HepG2 (cell line): Measurements from ENCODE around the gene R3HDM1. TPM values are rescaled to one million over a fixed set of nuclear protein-coding genes. Genes with fewer than 3 reads are reported as not detected.

Source experiments
- ARNTL ChIP-seq: sonication (generic); formaldehyde crosslinking; IDR thresholded peaks from 2 replicates; pipeline ENCODE4 v1.4.0; 2020; ENCODE audit warnings: mild to moderate bottlenecking, missing genetic modification reagents
- ATM ChIP-seq: fragments of 450-650 bp; IDR thresholded peaks from 2 replicates; pipeline ENCODE4 v1.7.1; 2017; ENCODE audit warnings: mild to moderate bottlenecking, borderline replicate concordance
- FOXC1 ChIP-seq: sonication (generic); formaldehyde crosslinking; IDR thresholded peaks from 2 replicates; pipeline ENCODE4 v1.8.0; 2022; ENCODE audit warnings: mild to moderate bottlenecking, missing genetic modification reagents, borderline replicate concordance
- TSC22D2 ChIP-seq: sonication (generic); formaldehyde crosslinking; IDR thresholded peaks from 2 replicates; pipeline ENCODE4 v1.5.1; 2020; ENCODE audit warnings: missing genetic modification reagents, mild to moderate bottlenecking, borderline replicate concordance
- ZBED4 ChIP-seq: sonication (generic); formaldehyde crosslinking; IDR thresholded peaks from 2 replicates; pipeline ENCODE4 v1.4.0; 2020; ENCODE audit warnings: missing genetic modification reagents, borderline replicate concordance
- ZBTB34 ChIP-seq: sonication (generic); formaldehyde crosslinking; IDR thresholded peaks from 2 replicates; pipeline ENCODE4 v1.8.0; 2022; ENCODE audit warnings: mild to moderate bottlenecking, missing genetic modification reagents
- ZNF383 ChIP-seq: sonication (generic); formaldehyde crosslinking; IDR thresholded peaks from 2 replicates; pipeline ENCODE4 v1.4.0; 2020; ENCODE audit warnings: missing genetic modification reagents, mild to moderate bottlenecking, borderline replicate concordance
- ZNF574 ChIP-seq: sonication (generic); formaldehyde crosslinking; IDR thresholded peaks from 2 replicates; pipeline ENCODE4 v1.4.0; 2020; ENCODE audit warnings: missing genetic modification reagents
- ZNF580 ChIP-seq: IDR thresholded peaks from 2 replicates; pipeline ENCODE4 v1.6.1; 2016; ENCODE audit warnings: low read depth, borderline replicate concordance
- ZNF687 ChIP-seq: sonication (generic); formaldehyde crosslinking; IDR thresholded peaks from 2 replicates; pipeline ENCODE4 v1.5.1; 2020; ENCODE audit warnings: mild to moderate bottlenecking, missing genetic modification reagents, moderate library complexity
- polyA plus RNA-seq, 8 experiments: library from polyadenylated mRNA; depleted of rRNA in 3 of 8; stranded (reverse) in 7 of 8; unstranded in 1 of 8; fragments of >200 nt; fragmentation: Illumina TruSeq in 4 of 8; extraction: Trizol in 4 of 8; gene quantifications; 2 replicates each; pipeline versions ENCODE4 v1.2.1 to v1.2.3, GENCODE V29; 2011 to 2016; ENCODE audit warnings: low read depth in 4 of 8, missing spikeins in 1 of 8, mixed read lengths in 1 of 8; ENCODE audit not compliant: insufficient read depth in 1 of 8
- total RNA-seq, 5 experiments: library from RNA; depleted of rRNA; stranded (reverse); fragments of >200 nt; fragmentation: Illumina TruSeq; extraction: Trizol; gene quantifications; 2 replicates each; pipeline ENCODE4 v1.2.3, GENCODE V29; 2016; ENCODE audit warnings: low read depth in 1 of 5
- TF ChIP-seq, protein P1 (sequence below): sonication (generic); formaldehyde crosslinking; conservative IDR thresholded peaks from 2 replicates; pipeline ENCODE4 v1.4.0; 2020; ENCODE audit warnings: missing genetic modification reagents

R3HDM1 gene
- total and polyA plus RNA-seq, 2 of the 13 experiments (the other 11 are each of a cell fraction or from before 2014, with no cell fraction given) = 15.7 to 54.3 TPM

- TF ChIP-seq TSC22D2 (CRISPR knock-in tag) = peak; percentile 65
- TF ChIP-seq ZBTB34 (CRISPR knock-in tag) = no peak
- TF ChIP-seq ZNF687 = peak; percentile 94
- peak; percentile 83; the same call in 1 of the 2 replicates for TF ChIP-seq ZNF580 (CRISPR knock-in tag)
- no peak for TF ChIP-seq ZNF383
- TF ChIP-seq ARNTL = 0 out of 2 replicates have a peak, but pooled peaks have one; percentile 38
- TF ChIP-seq, protein P1, sequence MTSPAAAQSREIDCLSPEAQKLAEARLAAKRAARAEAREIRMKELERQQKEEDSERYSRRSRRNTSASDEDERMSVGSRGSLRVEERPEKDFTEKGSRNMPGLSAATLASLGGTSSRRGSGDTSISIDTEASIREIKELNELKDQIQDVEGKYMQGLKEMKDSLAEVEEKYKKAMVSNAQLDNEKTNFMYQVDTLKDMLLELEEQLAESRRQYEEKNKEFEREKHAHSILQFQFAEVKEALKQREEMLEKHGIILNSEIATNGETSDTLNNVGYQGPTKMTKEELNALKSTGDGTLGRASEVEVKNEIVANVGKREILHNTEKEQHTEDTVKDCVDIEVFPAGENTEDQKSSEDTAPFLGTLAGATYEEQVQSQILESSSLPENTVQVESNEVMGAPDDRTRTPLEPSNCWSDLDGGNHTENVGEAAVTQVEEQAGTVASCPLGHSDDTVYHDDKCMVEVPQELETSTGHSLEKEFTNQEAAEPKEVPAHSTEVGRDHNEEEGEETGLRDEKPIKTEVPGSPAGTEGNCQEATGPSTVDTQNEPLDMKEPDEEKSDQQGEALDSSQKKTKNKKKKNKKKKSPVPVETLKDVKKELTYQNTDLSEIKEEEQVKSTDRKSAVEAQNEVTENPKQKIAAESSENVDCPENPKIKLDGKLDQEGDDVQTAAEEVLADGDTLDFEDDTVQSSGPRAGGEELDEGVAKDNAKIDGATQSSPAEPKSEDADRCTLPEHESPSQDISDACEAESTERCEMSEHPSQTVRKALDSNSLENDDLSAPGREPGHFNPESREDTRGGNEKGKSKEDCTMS (CRISPR knock-in tag) = no peak
- no peak for TF ChIP-seq FOXC1 (CRISPR knock-in tag)
- no peak for TF ChIP-seq ZBED4 (CRISPR knock-in tag)
- peak; percentile 93 for TF ChIP-seq ZNF574 (CRISPR knock-in tag)
- no peak for TF ChIP-seq ATM
These were observed 210.4 kb downstream of the R3HDM1 start, which contains the start of gene UBXN4 (continued) for GRCh38 chr2:135741395-135742324.
